Measurements from ENCODE around the gene ADGRE1.

ADGRE1 gene

GRCh38 chr19:6890401-6890913 lies 3.1 kb downstream of the ADGRE1 start:
- H3K4me2 ChIP-seq (ENCODE audit: low read length, poor library complexity, severe bottlenecking), result no peak overlapping the region
- no peak overlapping the region for H3K27ac ChIP-seq (ENCODE audit: low read length, poor library complexity, severe bottlenecking)
- no peak overlapping the region for H2AK5ac ChIP-seq (ENCODE audit: low read length, severe bottlenecking)
- H3K4me3 ChIP-seq (ENCODE audit: insufficient read depth in 1 of 2, low read depth in 1 of 2, low read length in 2 of 2), result no peak overlapping the region
- H2AFZ ChIP-seq (ENCODE audit: low read depth, low read length), result no peak overlapping the region
- H3K9me3 ChIP-seq (ENCODE audit: control insufficient read depth, low read length), result peaks cover 10% of the 10 kb centered on the region
- no peak overlapping the region for H3K9ac ChIP-seq (ENCODE audit: low read length)
- WGBS, result 72% methylated on average over 3 of the region's 3 CpGs
- H3K14ac ChIP-seq (ENCODE audit: low read length in 2 of 2), result no peak overlapping the region
- H4K8ac ChIP-seq (ENCODE audit: low read length), result no peak overlapping the region
- H3K27me3 ChIP-seq (ENCODE audit: control insufficient read depth in 1 of 2, insufficient read depth in 1 of 2, low read length in 2 of 2), result peaks cover 0 to 2% of the 10 kb centered on the region in 2 experiments
- H3K4ac ChIP-seq (ENCODE audit: low read depth in 1 of 2, low read length in 2 of 2), result no peak overlapping the region
- no peaks in the 10 kb centered on the region for H3K79me1 ChIP-seq (replicated peaks; ENCODE audit: low read length, poor library complexity, severe bottlenecking)
- H2BK15ac ChIP-seq (ENCODE audit: low read depth, poor library complexity, severe bottlenecking), result no peak overlapping the region
- no peak for DNase-seq
- no peak overlapping the region for H2BK5ac ChIP-seq (ENCODE audit: low read depth, low read length, poor library complexity, severe bottlenecking)
- H2BK120ac ChIP-seq (ENCODE audit: low read depth, low read length), result no peak overlapping the region
- H3K18ac ChIP-seq (ENCODE audit: low read depth in 1 of 2, low read length in 2 of 2), result no peak overlapping the region
- H2BK12ac ChIP-seq (ENCODE audit: low read length in 2 of 2), result no peak overlapping the region
- no peaks in the 10 kb centered on the region for H3K36me3 ChIP-seq (ENCODE audit: control insufficient read depth in 1 of 2, insufficient read depth in 2 of 2, low read depth in 1 of 2, low read length in 2 of 2)
- no peaks in the 10 kb centered on the region for H3K4me1 ChIP-seq (ENCODE audit: control insufficient read depth, insufficient read depth, low read depth, low read length)
- no peak overlapping the region for H4K91ac ChIP-seq (ENCODE audit: low read length)
- no peak overlapping the region for H3K23ac ChIP-seq (ENCODE audit: low read length in 2 of 2)

- H3K27ac ChIP-seq (ENCODE audit: low read length, poor library complexity, severe bottlenecking), result no peak overlapping the region
- no peak overlapping the region for H3K9ac ChIP-seq (ENCODE audit: low read length)
- H3K4me1 ChIP-seq (ENCODE audit: control insufficient read depth, insufficient read depth, low read depth, low read length), result no peaks in the 10 kb centered on the region
- H2AK5ac ChIP-seq (ENCODE audit: low read length, severe bottlenecking), result no peak overlapping the region
- no peak overlapping the region for H3K4ac ChIP-seq (ENCODE audit: low read depth in 1 of 2, low read length in 2 of 2)
- no peak overlapping the region for H2BK15ac ChIP-seq (ENCODE audit: low read depth, poor library complexity, severe bottlenecking)
- H2BK5ac ChIP-seq (ENCODE audit: low read depth, low read length, poor library complexity, severe bottlenecking), result no peak overlapping the region
- no peak overlapping the region for H4K8ac ChIP-seq (ENCODE audit: low read length)
- no peak overlapping the region for H3K14ac ChIP-seq (ENCODE audit: low read length in 2 of 2)
- H3K4me2 ChIP-seq (ENCODE audit: low read length, poor library complexity, severe bottlenecking), result no peak overlapping the region
- WGBS, result 64% methylated on average over 7 of the region's 8 CpGs
- no peaks in the 10 kb centered on the region for H3K79me1 ChIP-seq (replicated peaks; ENCODE audit: low read length, poor library complexity, severe bottlenecking)
- H3K4me3 ChIP-seq (ENCODE audit: insufficient read depth in 1 of 2, low read depth in 1 of 2, low read length in 2 of 2), result no peak overlapping the region
- H2AFZ ChIP-seq (ENCODE audit: low read depth, low read length), result no peak overlapping the region
- no peak overlapping the region for H3K23ac ChIP-seq (ENCODE audit: low read length in 2 of 2)
- H3K27me3 ChIP-seq (ENCODE audit: control insufficient read depth in 1 of 2, insufficient read depth in 1 of 2, low read length in 2 of 2), result peaks cover 0 to 2% of the 10 kb centered on the region in 2 experiments
- no peak for DNase-seq
- no peaks in the 10 kb centered on the region for H3K36me3 ChIP-seq (ENCODE audit: control insufficient read depth in 1 of 2, insufficient read depth in 2 of 2, low read depth in 1 of 2, low read length in 2 of 2)
- H3K18ac ChIP-seq (ENCODE audit: low read depth in 1 of 2, low read length in 2 of 2), result no peak overlapping the region
- no peak overlapping the region for H2BK120ac ChIP-seq (ENCODE audit: low read depth, low read length)
- peaks cover 13% of the 10 kb centered on the region for H3K9me3 ChIP-seq (ENCODE audit: control insufficient read depth, low read length)
- no peak overlapping the region for H4K91ac ChIP-seq (ENCODE audit: low read length)
- no peak overlapping the region for H2BK12ac ChIP-seq (ENCODE audit: low read length in 2 of 2)
Measured at GRCh38 chr19:6890938-6891337, 3.6 kb downstream of the ADGRE1 start.

- Histone ChIP-seq H2AFZ (ENCODE audit: low read depth, low read length) (no peak overlapping the region), H3K14ac (ENCODE audit: low read length in 2 of 2) (no peak overlapping the region), H2AK5ac (ENCODE audit: low read length, severe bottlenecking) (no peak overlapping the region), H3K27me3 (ENCODE audit: control insufficient read depth in 1 of 2, insufficient read depth in 1 of 2, low read length in 2 of 2) (peaks cover 0 to 2% of the 10 kb centered on the region in 2 experiments), H3K27ac (ENCODE audit: low read length, poor library complexity, severe bottlenecking) (no peak overlapping the region), H3K4ac (ENCODE audit: low read depth in 1 of 2, low read length in 2 of 2) (no peak overlapping the region), H3K9me3 (ENCODE audit: control insufficient read depth, low read length) (peaks cover 18% of the 10 kb centered on the region), H3K4me2 (ENCODE audit: low read length, poor library complexity, severe bottlenecking) (no peak overlapping the region), H4K8ac (ENCODE audit: low read length) (no peak overlapping the region), H3K36me3 (ENCODE audit: control insufficient read depth in 1 of 2, insufficient read depth in 2 of 2, low read depth in 1 of 2, low read length in 2 of 2) (no peaks in the 10 kb centered on the region), H2BK5ac (ENCODE audit: low read depth, low read length, poor library complexity, severe bottlenecking) (no peak overlapping the region), H2BK120ac (ENCODE audit: low read depth, low read length) (no peak overlapping the region), H4K91ac (ENCODE audit: low read length) (no peak overlapping the region), H3K4me3 (ENCODE audit: insufficient read depth in 1 of 2, low read depth in 1 of 2, low read length in 2 of 2) (no peak overlapping the region), H3K4me1 (ENCODE audit: control insufficient read depth, insufficient read depth, low read depth, low read length) (no peaks in the 10 kb centered on the region), H2BK15ac (ENCODE audit: low read depth, poor library complexity, severe bottlenecking) (no peak overlapping the region), H3K18ac (ENCODE audit: low read depth in 1 of 2, low read length in 2 of 2) (no peak overlapping the region), H3K9ac (ENCODE audit: low read length) (no peak overlapping the region), H3K79me1 (replicated peaks; ENCODE audit: low read length, poor library complexity, severe bottlenecking) (no peaks in the 10 kb centered on the region), H2BK12ac (ENCODE audit: low read length in 2 of 2) (no peak overlapping the region), H3K23ac (ENCODE audit: low read length in 2 of 2) (no peak overlapping the region)
- DNase-seq, result no peak
- WGBS, result 71% methylated on average over 8 of the region's 8 CpGs
Measured at GRCh38 chr19:6891761-6892385, 4.5 kb downstream of the ADGRE1 start.

- H3K9me3 ChIP-seq (ENCODE audit: control insufficient read depth, low read length), result peaks cover 23% of the 10 kb centered on the region
- no peak overlapping the region for H4K91ac ChIP-seq (ENCODE audit: low read length)
- no peak overlapping the region for H2BK15ac ChIP-seq (ENCODE audit: low read depth, poor library complexity, severe bottlenecking)
- H3K9ac ChIP-seq (ENCODE audit: low read length), result no peak overlapping the region
- 70% methylated on average over 1 of the region's 1 CpG for whole genome bisulfite sequencing
- no peak overlapping the region for H3K23ac ChIP-seq (ENCODE audit: low read length in 2 of 2)
- no peak for DNase-seq
- no peaks in the 10 kb centered on the region for H3K79me1 ChIP-seq (replicated peaks; ENCODE audit: low read length, poor library complexity, severe bottlenecking)
- no peak overlapping the region for H2BK12ac ChIP-seq (ENCODE audit: low read length in 2 of 2)
- no peak overlapping the region for H3K4ac ChIP-seq (ENCODE audit: low read depth in 1 of 2, low read length in 2 of 2)
- H2BK5ac ChIP-seq (ENCODE audit: low read depth, low read length, poor library complexity, severe bottlenecking), result no peak overlapping the region
- no peak overlapping the region for H2BK120ac ChIP-seq (ENCODE audit: low read depth, low read length)
- no peak overlapping the region for H2AFZ ChIP-seq (ENCODE audit: low read depth, low read length)
- H3K36me3 ChIP-seq (ENCODE audit: control insufficient read depth in 1 of 2, insufficient read depth in 2 of 2, low read depth in 1 of 2, low read length in 2 of 2), result no peaks in the 10 kb centered on the region
- H3K14ac ChIP-seq (ENCODE audit: low read length in 2 of 2), result no peak overlapping the region
- H2AK5ac ChIP-seq (ENCODE audit: low read length, severe bottlenecking), result no peak overlapping the region
- H3K27me3 ChIP-seq (ENCODE audit: control insufficient read depth in 1 of 2, insufficient read depth in 1 of 2, low read length in 2 of 2), result peaks cover 0 to 2% of the 10 kb centered on the region in 2 experiments
- no peak overlapping the region for H3K18ac ChIP-seq (ENCODE audit: low read depth in 1 of 2, low read length in 2 of 2)
- no peak overlapping the region for H4K8ac ChIP-seq (ENCODE audit: low read length)
- no peak overlapping the region for H3K4me3 ChIP-seq (ENCODE audit: insufficient read depth in 1 of 2, low read depth in 1 of 2, low read length in 2 of 2)
- H3K4me2 ChIP-seq (ENCODE audit: low read length, poor library complexity, severe bottlenecking), result no peak overlapping the region
- no peak overlapping the region for H3K27ac ChIP-seq (ENCODE audit: low read length, poor library complexity, severe bottlenecking)
- H3K4me1 ChIP-seq (ENCODE audit: control insufficient read depth, insufficient read depth, low read depth, low read length), result no peaks in the 10 kb centered on the region
Measured at GRCh38 chr19:6894313-6894712, 6.9 kb downstream of the ADGRE1 start.

All from mesenchymal stem cell (in vitro differentiated cells and primary cell).